HepG2 (cell line): Measurements from ENCODE around the gene C10orf71. TPM values are rescaled to one million over a fixed set of nuclear protein-coding genes. Genes with fewer than 3 reads are reported as not detected.

Experiments
- ATAC-seq: fragments of 200-7000 bp; cut with Tn5 transposase; 3 replicates; pipeline ENCODE4 v1.9.1; 2020; ENCODE audit warnings: mild to moderate bottlenecking, moderate library complexity
- BruUV-seq: library from RNA; stranded (reverse); fragments of 400-500 nt; replicated peaks from 2 replicates; lab custom pipeline; 2021; lab: Mats Ljungman, UMichigan
- CTCF ChIA-PET: fragments of 300-600 bp; formaldehyde crosslinking; extraction: SDS; loops from one replicate; lab custom pipeline; 2021; ENCODE audit warnings: low total read pairs, inconsistent platforms, low intra/inter-chr PET ratio; lab: Yijun Ruan, JAX
- POLR2A ChIA-PET: fragments of 350-600 bp; sonication (Branson Sonifier 250); formaldehyde crosslinking; loops from one replicate; lab custom pipeline; 2020; ENCODE audit warnings: antibody characterized with exemption, inconsistent platforms; lab: Yijun Ruan, JAX
- DNase-seq: peaks from one replicate; pipeline ENCODE4 v3.0.0-alpha.2; 2015; ENCODE audit warnings: low spot score
- FAIRE-seq: peaks from 3 replicates; lab custom pipeline; 2011; peaks lifted over from hg19 to GRCh38; lab: Jason Lieb, UNC
- H2AFZ ChIP-seq: one replicate; pipeline ENCODE4 v1.6.1; 2011; ENCODE audit warnings: low read length, inconsistent platforms
- H3K27ac ChIP-seq: fragments of 300-600 bp; 3 replicates; pipeline ENCODE4 v1.8.0; 2011; ENCODE audit warnings: mixed run types, mild to moderate bottlenecking, mixed read lengths, low read length, inconsistent platforms; ENCODE audit not compliant: insufficient read depth; ENCODE audit errors: extremely low read length
- H3K27me3 ChIP-seq, 2 experiments: fragments of 200-600 bp in 1 of 2; 2 replicates in 1 of 2; 3 replicates in 1 of 2; pipeline versions ENCODE4 v1.6.0 to v1.8.0; 2011; ENCODE audit warnings: low read length in 2 of 2, mild to moderate bottlenecking in 2 of 2, moderate library complexity in 2 of 2, inconsistent platforms in 1 of 2; ENCODE audit not compliant: insufficient read depth in 2 of 2, control insufficient read depth in 1 of 2
- H3K36me3 ChIP-seq, 2 experiments: fragments of 200-600 bp in 1 of 2; replicated peaks in 1 of 2; 2 replicates in 1 of 2; 3 replicates in 1 of 2; pipeline versions ENCODE4 v1.5.1 to v1.8.0; 2011; ENCODE audit warnings: low read length in 2 of 2, inconsistent platforms in 1 of 2; ENCODE audit not compliant: insufficient read depth in 2 of 2, control insufficient read depth in 1 of 2
- H3K4me1 ChIP-seq: 2 replicates; pipeline ENCODE4 v1.5.1; 2012; ENCODE audit warnings: low read length, inconsistent platforms; ENCODE audit not compliant: insufficient read depth
- H3K4me2 ChIP-seq: 2 replicates; pipeline ENCODE4 v1.6.0; 2011; ENCODE audit warnings: low read depth, low read length, inconsistent platforms
- H3K4me3 ChIP-seq, 3 experiments: fragments of 200-600 bp in 1 of 3; sonication (generic), shearing (Covaris generic) in 1 of 3; replicated peaks in 1 of 3; 2 replicates each; pipeline ENCODE4 v1.5.1; 2011 to 2016; ENCODE audit warnings: low read length in 3 of 3, inconsistent platforms in 2 of 3, low read depth in 2 of 3, mild to moderate bottlenecking in 2 of 3, control low read depth in 1 of 3, mixed read lengths in 1 of 3; ENCODE audit not compliant: insufficient read depth in 1 of 3
- H3K79me2 ChIP-seq: one replicate; pipeline ENCODE4 v1.6.1; 2011; ENCODE audit warnings: low read length, inconsistent platforms; ENCODE audit not compliant: insufficient read depth
- H3K9ac ChIP-seq: 2 replicates; pipeline ENCODE4 v1.6.0; 2011; ENCODE audit warnings: mild to moderate bottlenecking, low read depth, low read length, inconsistent platforms; ENCODE audit not compliant: insufficient read depth
- H3K9me3 ChIP-seq: 2 replicates; pipeline ENCODE4 v1.5.1; 2012; ENCODE audit warnings: mild to moderate bottlenecking, low read length
- H4K20me1 ChIP-seq: 2 replicates; pipeline ENCODE4 v1.6.0; 2011; ENCODE audit warnings: inconsistent platforms, mild to moderate bottlenecking, low read length, moderate library complexity; ENCODE audit not compliant: insufficient read depth
- FOXK1 ChIP-seq: sonication (generic); formaldehyde crosslinking; IDR thresholded peaks from 2 replicates; pipeline ENCODE4 v1.4.0; 2020; ENCODE audit warnings: low read depth, missing genetic modification reagents, borderline replicate concordance
- FOXK2 ChIP-seq: fragments of 450-650 bp; IDR thresholded peaks from 2 replicates; pipeline ENCODE4 v1.6.1; 2016
- IKZF1 ChIP-seq: fragments of 450-650 bp; IDR thresholded peaks from 2 replicates; pipeline ENCODE4 v1.7.1; 2016
- NFATC3 ChIP-seq: sonication (generic); formaldehyde crosslinking; IDR thresholded peaks from 2 replicates; pipeline ENCODE4 v1.5.1; 2020; ENCODE audit warnings: mild to moderate bottlenecking, missing genetic modification reagents
- NFIB ChIP-seq: sonication (generic); formaldehyde crosslinking; IDR thresholded peaks from 2 replicates; pipeline ENCODE4 v1.9.0; 2021; ENCODE audit warnings: missing genetic modification reagents, mild to moderate bottlenecking, borderline replicate concordance
- NR2F1 ChIP-seq, 2 experiments: fragments of 450-650 bp in 1 of 2; formaldehyde crosslinking in 1 of 2; IDR thresholded peaks; 2 replicates each; pipeline versions ENCODE4 v1.5.0 to v1.6.1; 2016 to 2020; ENCODE audit warnings: mild to moderate bottlenecking in 1 of 2, missing compliant biosample characterization in 1 of 2, missing genetic modification reagents in 1 of 2, moderate library complexity in 1 of 2
- POGZ ChIP-seq: sonication (generic); formaldehyde crosslinking; IDR thresholded peaks from 2 replicates; pipeline ENCODE4 v1.4.0; 2020; ENCODE audit warnings: mild to moderate bottlenecking, missing genetic modification reagents
- SMAD1 ChIP-seq: sonication (generic); formaldehyde crosslinking; IDR thresholded peaks from 2 replicates; pipeline ENCODE4 v1.4.0; 2020; ENCODE audit warnings: missing genetic modification reagents, low read depth, mild to moderate bottlenecking, borderline replicate concordance
- TBX3 ChIP-seq: fragments of 450-650 bp; IDR thresholded peaks from 2 replicates; pipeline ENCODE4 v1.6.1; 2017; ENCODE audit warnings: antibody characterized with exemption, mild to moderate bottlenecking, inconsistent platforms, borderline replicate concordance
- THAP11 ChIP-seq: IDR thresholded peaks from 2 replicates; pipeline ENCODE4 v1.6.1; 2016; ENCODE audit warnings: missing biosample characterization, missing genetic modification reagents
- ZNF121 ChIP-seq: sonication (generic); formaldehyde crosslinking; IDR thresholded peaks from 2 replicates; pipeline ENCODE4 v1.5.0; 2020; ENCODE audit warnings: mild to moderate bottlenecking, missing genetic modification reagents
- ZNF274 ChIP-seq: sonication (generic); formaldehyde crosslinking; IDR thresholded peaks from 2 replicates; pipeline ENCODE4 v1.5.1; 2020; ENCODE audit warnings: mild to moderate bottlenecking, missing genetic modification reagents
- ZNF276 ChIP-seq: sonication (generic); formaldehyde crosslinking; IDR thresholded peaks from 2 replicates; pipeline ENCODE4 v1.4.0; 2020; ENCODE audit warnings: mild to moderate bottlenecking, low read depth, missing genetic modification reagents
- ZNF510 ChIP-seq: sonication (generic); formaldehyde crosslinking; IDR thresholded peaks from 2 replicates; pipeline ENCODE4 v1.4.0; 2020; ENCODE audit warnings: low read depth, mild to moderate bottlenecking, missing genetic modification reagents
- WGBS: methylation state at CpG from one replicate; pipeline ENCODE4 v1.1.6; 2017; ENCODE audit warnings: low lambda C conversion rate; 5-methylcytosine and 5-hydroxymethylcytosine counted together
- in situ Hi-C: cut with HindIII; loops from 2 replicates; pipeline ENCODE4 v1.10.0; 2017; ENCODE audit warnings: low pct_unique_long_range_greater_than_20kb; ENCODE audit not compliant: extremely low pct_ligation_motif_present
- intact Hi-C: fragments of 100-400 bp; cut with micrococcal nuclease; formaldehyde crosslinking; loops from one replicate; pipeline ENCODE4 v1.10.0; 2022; ENCODE audit not compliant: unreplicated experiment
- polyA plus RNA-seq, 8 experiments: library from polyadenylated mRNA; depleted of rRNA in 3 of 8; stranded (reverse) in 7 of 8; unstranded in 1 of 8; fragments of >200 nt; fragmentation: Illumina TruSeq in 4 of 8; extraction: Trizol in 4 of 8; gene quantifications; 2 replicates each; pipeline versions ENCODE4 v1.2.1 to v1.2.3, GENCODE V29; 2011 to 2016; ENCODE audit warnings: low read depth in 4 of 8, missing spikeins in 1 of 8, mixed read lengths in 1 of 8; ENCODE audit not compliant: insufficient read depth in 1 of 8
- total RNA-seq, 5 experiments: library from RNA; depleted of rRNA; stranded (reverse); fragments of >200 nt; fragmentation: Illumina TruSeq; extraction: Trizol; gene quantifications; 2 replicates each; pipeline ENCODE4 v1.2.3, GENCODE V29; 2016; ENCODE audit warnings: low read depth in 1 of 5

C10orf71 gene
- total and polyA plus RNA-seq, 2 of the 13 experiments (the other 11 are each of a cell fraction or from before 2014, with no cell fraction given): not detected

GRCh38 chr10:49325131-49325915 is 26.4 kb downstream of the C10orf71 start:
- Histone ChIP-seq H3K79me2 (no peaks in the 10 kb centered on the region), H3K4me1 (no peaks in the 10 kb centered on the region), H3K4me2 (no peak overlapping the region), H2AFZ (no peak overlapping the region), H3K36me3 (no peaks in the 10 kb centered on the region), H4K20me1 (no peaks in the 10 kb centered on the region), H3K9me3 (no peaks in the 10 kb centered on the region), H3K9ac (no peak overlapping the region), H3K27me3 (peaks cover 7 to 56% of the 10 kb centered on the region in 2 experiments; a peak in 4 of 5 replicates), H3K4me3 (no peak overlapping the region), H3K27ac (no peak overlapping the region)
- intact Hi-C loops (no loop called here), in situ Hi-C loops (no loop called here)
- ATAC-seq: no peak
- no peak for FAIRE-seq
- TF ChIP-seq THAP11 (CRISPR knock-in tag) (no peak), NFIB (CRISPR knock-in tag) (no peak), POGZ (CRISPR knock-in tag) (no peak), IKZF1 (no peak)
- no peak for DNase-seq
- WGBS: 59% methylated on average over 4 of the region's 20 CpGs
- BruUV-seq: no TSS peak
- POLR2A ChIA-PET: no interaction called here
- CTCF ChIA-PET: no interaction called here

- ATAC-seq (no peak; the same call in 2 of the 3 replicates), FAIRE-seq (no peak), DNase-seq (no peak)
- H3K27me3 ChIP-seq: peaks cover 7 to 56% of the 10 kb centered on the region in 2 experiments; a peak in 4 of 5 replicates
- CTCF ChIA-PET: no interaction called here
- no peaks in the 10 kb centered on the region for H3K4me1 ChIP-seq
- TF ChIP-seq ZNF121 (no peak), FOXK2 (no peak), ZNF510 (CRISPR knock-in tag) (no peak), NR2F1 (CRISPR knock-in tag; IDR thresholded peaks at IDR 0.05) (no peak), SMAD1 (CRISPR knock-in tag) (no peak), FOXK1 (CRISPR knock-in tag) (no peak), TBX3 (no peak), ZNF274 (CRISPR knock-in tag) (no peak), ZNF276 (CRISPR knock-in tag) (no peak), NFATC3 (CRISPR knock-in tag) (no peak)
- H2AFZ ChIP-seq: no peak overlapping the region
- no TSS peak for BruUV-seq
- no peaks in the 10 kb centered on the region for H3K9me3 ChIP-seq
- no peak overlapping the region for H3K9ac ChIP-seq
- intact Hi-C loops (no loop called here), in situ Hi-C loops (no loop called here)
- POLR2A ChIA-PET: no interaction called here
- no peak overlapping the region for H3K27ac ChIP-seq
- H3K79me2 ChIP-seq: no peaks in the 10 kb centered on the region
- WGBS: 49% methylated on average over 29 of the region's 48 CpGs
- no peak overlapping the region for H3K4me3 ChIP-seq
- H4K20me1 ChIP-seq: no peaks in the 10 kb centered on the region
- no peaks in the 10 kb centered on the region for H3K36me3 ChIP-seq
- H3K4me2 ChIP-seq: no peak overlapping the region
These were observed 27.2 kb downstream of the C10orf71 start for GRCh38 chr10:49325916-49326783.
